PC-3 (cell line): ENCODE results near the gene PRR15L.

Source experiments
- EZH2 ChIP-seq: fragments of 300-600 bp; sonication (generic); IDR thresholded peaks from one replicate; pipeline ENCODE4 v1.6.1; 2017; ENCODE audit warnings: antibody characterized with exemption, mild to moderate bottlenecking, low read length; ENCODE audit not compliant: unreplicated experiment
- EZH2phosphoT487 ChIP-seq: fragments of 300-600 bp; sonication (generic); IDR thresholded peaks from 2 replicates; pipeline ENCODE4 v1.6.1; 2018; ENCODE audit warnings: mild to moderate bottlenecking, antibody characterized with exemption, low read length, borderline replicate concordance
- TF ChIP-seq, protein P1 (sequence below): fragments of 300-600 bp; sonication (generic); conservative IDR thresholded peaks from 2 replicates; pipeline ENCODE4 v1.5.1; 2017; ENCODE audit warnings: antibody characterized with exemption, low read depth, mild to moderate bottlenecking, low read length

DNA sequence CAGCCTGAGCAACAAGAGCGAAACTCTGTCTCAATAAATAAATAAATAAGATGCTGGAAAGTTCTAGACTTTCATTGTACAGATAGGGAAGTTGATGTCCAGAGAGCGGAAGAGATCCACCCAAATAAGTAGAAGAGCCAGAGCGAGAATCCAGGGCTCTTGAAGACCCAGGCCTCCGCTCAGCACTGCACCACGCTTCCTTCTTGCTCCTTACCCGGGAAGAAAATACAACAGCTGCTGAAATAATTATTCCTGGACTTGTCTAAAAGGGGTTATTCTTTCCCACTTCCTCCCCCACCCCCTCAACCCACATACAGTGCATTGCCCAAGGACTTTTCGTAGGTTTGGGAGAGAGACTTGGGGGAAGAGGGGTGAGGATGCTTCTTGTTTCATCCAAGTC lies 39.9 kb upstream of the PRR15L start:
- TF ChIP-seq, protein P1, sequence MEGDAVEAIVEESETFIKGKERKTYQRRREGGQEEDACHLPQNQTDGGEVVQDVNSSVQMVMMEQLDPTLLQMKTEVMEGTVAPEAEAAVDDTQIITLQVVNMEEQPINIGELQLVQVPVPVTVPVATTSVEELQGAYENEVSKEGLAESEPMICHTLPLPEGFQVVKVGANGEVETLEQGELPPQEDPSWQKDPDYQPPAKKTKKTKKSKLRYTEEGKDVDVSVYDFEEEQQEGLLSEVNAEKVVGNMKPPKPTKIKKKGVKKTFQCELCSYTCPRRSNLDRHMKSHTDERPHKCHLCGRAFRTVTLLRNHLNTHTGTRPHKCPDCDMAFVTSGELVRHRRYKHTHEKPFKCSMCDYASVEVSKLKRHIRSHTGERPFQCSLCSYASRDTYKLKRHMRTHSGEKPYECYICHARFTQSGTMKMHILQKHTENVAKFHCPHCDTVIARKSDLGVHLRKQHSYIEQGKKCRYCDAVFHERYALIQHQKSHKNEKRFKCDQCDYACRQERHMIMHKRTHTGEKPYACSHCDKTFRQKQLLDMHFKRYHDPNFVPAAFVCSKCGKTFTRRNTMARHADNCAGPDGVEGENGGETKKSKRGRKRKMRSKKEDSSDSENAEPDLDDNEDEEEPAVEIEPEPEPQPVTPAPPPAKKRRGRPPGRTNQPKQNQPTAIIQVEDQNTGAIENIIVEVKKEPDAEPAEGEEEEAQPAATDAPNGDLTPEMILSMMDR, result no peak
- TF ChIP-seq EZH2 (no peak), EZH2phosphoT487 (no peak)
